ENCODE data around the gene TTC33. TPM values are rescaled to one million over a fixed set of nuclear protein-coding genes. Genes with fewer than 3 reads are reported as not detected.

The TTC33 gene
- polyA plus RNA-seq, 1 donor, result 17.8 TPM

GRCh38 chr5:40780199-40780598, 24.4 kb upstream of the TTC33 start:
- H3K27me3 ChIP-seq (ENCODE audit: control insufficient read depth, insufficient read depth, low read length), result no peaks in the 10 kb centered on the region
- no CpG with 5 or more reads among the region's 5 CpGs for WGBS (ENCODE audit: insufficient coverage, low lambda C conversion rate)
- no peak overlapping the region for H3K4me3 ChIP-seq (ENCODE audit: low read length)
- no peak overlapping the region for H3K27ac ChIP-seq (ENCODE audit: low read length)
- H3K4me1 ChIP-seq (ENCODE audit: control insufficient read depth, insufficient read depth, low read length), result peaks cover 28% of the 10 kb centered on the region
- H3K36me3 ChIP-seq (ENCODE audit: control insufficient read depth, insufficient read depth, low read length), result peaks cover 13% of the 10 kb centered on the region
- H3K9me3 ChIP-seq (ENCODE audit: control insufficient read depth, low read depth, low read length), result no peaks in the 10 kb centered on the region
- DNase-seq, result no peak

GRCh38 chr5:40779561-40779960, 23.8 kb upstream of the TTC33 start:
- Histone ChIP-seq H3K4me3 (ENCODE audit: low read length) (no peak overlapping the region), H3K4me1 (ENCODE audit: control insufficient read depth, insufficient read depth, low read length) (peaks cover 22% of the 10 kb centered on the region), H3K36me3 (ENCODE audit: control insufficient read depth, insufficient read depth, low read length) (peaks cover 19% of the 10 kb centered on the region), H3K27ac (ENCODE audit: low read length) (no peak overlapping the region), H3K9me3 (ENCODE audit: control insufficient read depth, low read depth, low read length) (no peaks in the 10 kb centered on the region), H3K27me3 (ENCODE audit: control insufficient read depth, insufficient read depth, low read length) (no peaks in the 10 kb centered on the region)
- 94% methylated on average over 4 of the region's 6 CpGs for WGBS (ENCODE audit: insufficient coverage, low lambda C conversion rate)
- no peak for DNase-seq

GRCh38 chr5:40778133-40778532, 22.4 kb upstream of the TTC33 start:
- no peak overlapping the region for H3K27ac ChIP-seq (ENCODE audit: low read length)
- H3K27me3 ChIP-seq (ENCODE audit: control insufficient read depth, insufficient read depth, low read length), result no peaks in the 10 kb centered on the region
- DNase-seq, result no peak
- 100% methylated on average over 1 of the region's 1 CpG for WGBS (ENCODE audit: insufficient coverage, low lambda C conversion rate)
- no peaks in the 10 kb centered on the region for H3K9me3 ChIP-seq (ENCODE audit: control insufficient read depth, low read depth, low read length)
- H3K4me1 ChIP-seq (ENCODE audit: control insufficient read depth, insufficient read depth, low read length), result peaks cover 12% of the 10 kb centered on the region
- H3K4me3 ChIP-seq (ENCODE audit: low read length), result no peak overlapping the region
- H3K36me3 ChIP-seq (ENCODE audit: control insufficient read depth, insufficient read depth, low read length), result peaks cover 28% of the 10 kb centered on the region

GRCh38 chr5:40776658-40776977, 20.9 kb upstream of the TTC33 start:
- no CpG with 5 or more reads among the region's 1 CpG for whole genome bisulfite sequencing (ENCODE audit: insufficient coverage, low lambda C conversion rate)
- Histone ChIP-seq H3K36me3 (ENCODE audit: control insufficient read depth, insufficient read depth, low read length) (peaks cover 33% of the 10 kb centered on the region), H3K27ac (ENCODE audit: low read length) (peak overlapping the region; percentile 20), H3K27me3 (ENCODE audit: control insufficient read depth, insufficient read depth, low read length) (no peaks in the 10 kb centered on the region), H3K9me3 (ENCODE audit: control insufficient read depth, low read depth, low read length) (no peaks in the 10 kb centered on the region), H3K4me1 (ENCODE audit: control insufficient read depth, insufficient read depth, low read length) (peaks cover 11% of the 10 kb centered on the region), H3K4me3 (ENCODE audit: low read length) (no peak overlapping the region)
- DNase-seq, result peak in 1 of 2 donors; percentile 47

GRCh38 chr5:40775846-40776657, 20.3 kb upstream of the TTC33 start:
- Histone ChIP-seq H3K4me3 (ENCODE audit: low read length) (no peak overlapping the region), H3K4me1 (ENCODE audit: control insufficient read depth, insufficient read depth, low read length) (peaks cover 11% of the 10 kb centered on the region), H3K27me3 (ENCODE audit: control insufficient read depth, insufficient read depth, low read length) (no peaks in the 10 kb centered on the region), H3K36me3 (ENCODE audit: control insufficient read depth, insufficient read depth, low read length) (peaks cover 36% of the 10 kb centered on the region), H3K9me3 (ENCODE audit: control insufficient read depth, low read depth, low read length) (no peaks in the 10 kb centered on the region), H3K27ac (ENCODE audit: low read length) (peak overlapping the region; percentile 47)
- DNase-seq, result no peak
- 73% methylated on average over 4 of the region's 6 CpGs for WGBS (ENCODE audit: insufficient coverage, low lambda C conversion rate)

- Histone ChIP-seq H3K4me3 (ENCODE audit: low read length) (no peak overlapping the region), H3K27ac (ENCODE audit: low read length) (peak overlapping the region; percentile 47)
- no CpG with 5 or more reads among the region's 4 CpGs for WGBS (ENCODE audit: insufficient coverage, low lambda C conversion rate)
These were observed 19.5 kb upstream of the TTC33 start for GRCh38 chr5:40775085-40775845.

GRCh38 chr5:40774623-40775022, 18.9 kb upstream of the TTC33 start:
- H3K4me1 ChIP-seq (ENCODE audit: control insufficient read depth, insufficient read depth, low read length), result peaks cover 11% of the 10 kb centered on the region
- no CpG with 5 or more reads among the region's 1 CpG for WGBS (ENCODE audit: insufficient coverage, low lambda C conversion rate)
- peaks cover 41% of the 10 kb centered on the region for H3K36me3 ChIP-seq (ENCODE audit: control insufficient read depth, insufficient read depth, low read length)
- no peak for DNase-seq
- no peak overlapping the region for H3K4me3 ChIP-seq (ENCODE audit: low read length)
- no peaks in the 10 kb centered on the region for H3K27me3 ChIP-seq (ENCODE audit: control insufficient read depth, insufficient read depth, low read length)
- no peak overlapping the region for H3K27ac ChIP-seq (ENCODE audit: low read length)
- H3K9me3 ChIP-seq (ENCODE audit: control insufficient read depth, low read depth, low read length), result no peaks in the 10 kb centered on the region

More at GRCh38 chr5:40775085-40775845, 19.5 kb upstream of the TTC33 start:
- Histone ChIP-seq H3K27me3 (ENCODE audit: control insufficient read depth, insufficient read depth, low read length) (no peaks in the 10 kb centered on the region), H3K4me1 (ENCODE audit: control insufficient read depth, insufficient read depth, low read length) (peaks cover 11% of the 10 kb centered on the region), H3K36me3 (ENCODE audit: control insufficient read depth, insufficient read depth, low read length) (peaks cover 37% of the 10 kb centered on the region), H3K9me3 (ENCODE audit: control insufficient read depth, low read depth, low read length) (no peaks in the 10 kb centered on the region)
- peak in 1 of 2 donors; percentile 45 for DNase-seq

- no peak for DNase-seq
- no peak overlapping the region for H3K4me3 ChIP-seq (ENCODE audit: low read length)
- H3K36me3 ChIP-seq (ENCODE audit: control insufficient read depth, insufficient read depth, low read length), result peaks cover 49% of the 10 kb centered on the region
- no peak overlapping the region for H3K27ac ChIP-seq (ENCODE audit: low read length)
- H3K9me3 ChIP-seq (ENCODE audit: control insufficient read depth, low read depth, low read length), result no peaks in the 10 kb centered on the region
- 100% methylated on average over 1 of the region's 5 CpGs for WGBS (ENCODE audit: insufficient coverage, low lambda C conversion rate)
- no peaks in the 10 kb centered on the region for H3K27me3 ChIP-seq (ENCODE audit: control insufficient read depth, insufficient read depth, low read length)
- peaks cover 2% of the 10 kb centered on the region for H3K4me1 ChIP-seq (ENCODE audit: control insufficient read depth, insufficient read depth, low read length)
These were observed 15.0 kb upstream of the TTC33 start for GRCh38 chr5:40770764-40771163.

GRCh38 chr5:40762705-40763104, 6.9 kb upstream of the TTC33 start:
- no peak for DNase-seq
- Histone ChIP-seq H3K4me1 (ENCODE audit: control insufficient read depth, insufficient read depth, low read length) (no peaks in the 10 kb centered on the region), H3K4me3 (ENCODE audit: low read length) (no peak overlapping the region), H3K27me3 (ENCODE audit: control insufficient read depth, insufficient read depth, low read length) (no peaks in the 10 kb centered on the region), H3K9me3 (ENCODE audit: control insufficient read depth, low read depth, low read length) (no peaks in the 10 kb centered on the region), H3K36me3 (ENCODE audit: control insufficient read depth, insufficient read depth, low read length) (peaks cover 49% of the 10 kb centered on the region), H3K27ac (ENCODE audit: low read length) (no peak overlapping the region)
- WGBS (ENCODE audit: insufficient coverage, low lambda C conversion rate), result 92% methylated on average over 2 of the region's 2 CpGs

GRCh38 chr5:40757400-40757799, 1.6 kb upstream of the TTC33 start:
- 100% methylated on average over 2 of the region's 2 CpGs for WGBS (ENCODE audit: insufficient coverage, low lambda C conversion rate)
- Histone ChIP-seq H3K4me3 (ENCODE audit: low read length) (no peak overlapping the region), H3K36me3 (ENCODE audit: control insufficient read depth, insufficient read depth, low read length) (peaks cover 11% of the 10 kb centered on the region), H3K4me1 (ENCODE audit: control insufficient read depth, insufficient read depth, low read length) (peaks cover 4% of the 10 kb centered on the region), H3K27me3 (ENCODE audit: control insufficient read depth, insufficient read depth, low read length) (no peaks in the 10 kb centered on the region), H3K27ac (ENCODE audit: low read length) (no peak overlapping the region), H3K9me3 (ENCODE audit: control insufficient read depth, low read depth, low read length) (no peaks in the 10 kb centered on the region)
- DNase-seq, result no peak
